Stimulated activated CD4-positive, alpha-beta T cell treated with anti-CD3 and anti-CD28 coated beads, Interleukin-12 subunit alpha, Interleukin-12 subunit beta, amount 100 ng/mL, for 4 hours (primary cell): ENCODE data around the gene CST9L.
"Not testable (repeated sequence)": the region's sequence is repeated elsewhere in the genome, so short reads cannot be mapped to it uniquely, and the experiment has no call there.

ENCODE experiments used
- DNase-seq: peaks from one replicate; pipeline ENCODE4 v3.0.0-alpha.2; 2020

Gene CST9L

GRCh38 chr20:23585808-23586734 is 17.8 kb upstream of the CST9L start:
- no peak for DNase-seq

GRCh38 chr20:23585449-23585807 is 17.1 kb upstream of the CST9L start:
- no peak for DNase-seq

GRCh38 chr20:23584434-23585199 is 16.3 kb upstream of the CST9L start:
- DNase-seq = no peak

GRCh38 chr20:23583526-23583925 is 15.2 kb upstream of the CST9L start:
- DNase-seq = no peak

GRCh38 chr20:23582293-23582692 is 14.0 kb upstream of the CST9L start:
- DNase-seq = no peak

DNA sequence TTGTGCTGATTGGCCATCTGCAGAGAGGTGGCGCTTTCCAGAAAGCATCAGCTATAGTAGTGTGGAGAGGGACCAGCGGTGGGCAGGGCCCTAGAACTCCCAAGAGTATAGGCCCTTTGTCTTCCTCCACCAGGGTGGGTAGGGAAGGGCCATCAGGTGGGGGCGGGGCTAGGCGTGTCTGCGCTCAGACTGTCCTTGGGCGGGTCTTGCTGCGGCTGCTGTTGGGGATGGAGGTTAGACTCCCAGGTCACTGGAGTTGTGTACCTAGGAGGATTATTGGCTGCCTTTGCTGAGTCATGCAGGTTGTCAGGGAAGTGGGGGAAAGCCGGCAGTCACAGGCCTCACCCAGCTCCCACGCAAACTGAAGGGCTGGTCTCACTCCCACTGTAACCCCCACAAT is 13.5 kb upstream of the CST9L start:
- not testable (repeated sequence) for DNase-seq

GRCh38 chr20:23574977-23575376 is 6.7 kb upstream of the CST9L start:
- DNase-seq = no peak

GRCh38 chr20:23570178-23570760 is 2.0 kb upstream of the CST9L start:
- DNase-seq = no peak

GRCh38 chr20:23569570-23569969 is 1.3 kb upstream of the CST9L start:
- DNase-seq = no peak

DNA sequence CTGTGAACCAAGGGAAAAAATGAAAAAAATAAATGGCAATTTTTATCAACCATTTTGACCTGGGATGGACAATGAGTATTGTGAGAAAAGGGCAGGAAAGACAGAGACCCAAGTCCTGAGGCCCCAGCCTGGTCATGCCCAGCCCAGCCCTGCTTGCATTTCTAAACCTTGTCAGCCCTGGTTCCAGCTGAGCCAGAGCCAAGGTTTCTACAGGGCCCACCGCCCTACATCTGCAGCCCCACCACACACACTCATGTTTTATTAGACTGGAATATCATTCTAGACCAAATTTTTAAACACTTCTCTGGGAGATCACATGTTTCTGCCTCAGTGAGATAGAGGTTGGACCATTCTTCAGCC is 667 bp upstream of the CST9L start:
- DNase-seq = no peak

DNA sequence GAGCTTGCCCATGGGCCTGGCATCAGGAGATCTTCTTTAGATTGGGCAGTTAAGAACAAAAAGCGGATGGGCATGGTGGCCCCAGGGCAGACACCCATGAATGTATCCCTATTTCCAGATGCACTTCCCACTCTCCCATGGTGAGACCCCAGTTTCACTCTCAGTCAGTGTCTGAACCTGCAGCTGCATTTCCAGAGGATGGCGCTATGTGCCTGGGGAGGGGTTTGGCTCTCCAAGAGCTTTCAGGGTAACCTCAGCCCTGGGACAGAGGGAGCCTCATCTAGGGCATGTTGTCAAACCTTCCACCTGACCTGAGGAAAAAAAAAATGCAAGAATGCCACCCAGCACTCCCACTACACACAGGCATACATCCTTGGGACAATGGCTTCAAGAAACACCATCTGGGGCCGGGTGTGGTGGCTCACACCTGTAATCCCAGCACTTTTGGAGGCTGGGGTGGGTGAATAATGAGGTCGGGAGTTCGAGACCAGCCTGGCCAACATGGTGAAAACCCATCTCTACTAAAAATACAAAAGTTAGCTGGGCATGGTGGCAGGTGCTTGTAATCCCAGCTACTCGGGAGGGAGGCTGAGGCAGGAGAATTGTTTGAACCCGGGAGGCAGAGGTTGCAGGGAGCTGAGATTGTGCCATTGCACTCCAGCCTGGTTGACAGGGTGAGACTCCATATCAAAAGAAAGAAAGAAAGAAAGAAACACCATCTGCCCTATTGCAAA is 1.9 kb downstream of the CST9L start:
- DNase-seq = no peak

DNA sequence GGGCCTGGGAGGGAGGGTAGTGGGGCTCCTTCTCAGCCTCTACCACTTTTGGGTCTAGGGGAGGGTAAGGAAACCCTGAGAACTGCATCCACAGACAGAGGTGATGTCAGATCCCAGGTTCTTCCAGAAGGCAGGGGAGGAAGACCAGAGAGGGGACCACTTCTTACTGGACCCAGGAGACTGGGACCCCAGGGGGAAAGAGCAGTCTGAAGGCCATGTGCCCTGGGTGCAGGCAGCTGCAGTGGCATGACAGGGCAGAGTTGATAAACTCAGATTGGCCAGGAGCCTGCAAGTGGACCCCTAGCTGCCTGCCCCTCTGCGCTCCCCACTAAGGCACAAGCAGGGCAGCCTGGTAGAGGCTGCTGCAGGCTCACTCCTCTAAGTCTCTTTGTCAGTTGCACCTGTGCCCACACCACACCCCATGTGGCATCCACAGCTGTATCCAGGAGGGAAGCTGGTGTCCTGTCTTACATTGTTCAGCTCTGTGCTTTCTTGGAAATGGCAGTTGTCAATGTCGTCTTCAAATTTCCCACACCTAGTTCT is 2.7 kb downstream of the CST9L start:
- no peak for DNase-seq

GRCh38 chr20:23564927-23565326 is 3.4 kb downstream of the CST9L start:
- DNase-seq = no peak

GRCh38 chr20:23562721-23563342 is 5.5 kb downstream of the CST9L start:
- no peak for DNase-seq

GRCh38 chr20:23554401-23554800 is 13.9 kb downstream of the CST9L start:
- DNase-seq = no peak

DNA sequence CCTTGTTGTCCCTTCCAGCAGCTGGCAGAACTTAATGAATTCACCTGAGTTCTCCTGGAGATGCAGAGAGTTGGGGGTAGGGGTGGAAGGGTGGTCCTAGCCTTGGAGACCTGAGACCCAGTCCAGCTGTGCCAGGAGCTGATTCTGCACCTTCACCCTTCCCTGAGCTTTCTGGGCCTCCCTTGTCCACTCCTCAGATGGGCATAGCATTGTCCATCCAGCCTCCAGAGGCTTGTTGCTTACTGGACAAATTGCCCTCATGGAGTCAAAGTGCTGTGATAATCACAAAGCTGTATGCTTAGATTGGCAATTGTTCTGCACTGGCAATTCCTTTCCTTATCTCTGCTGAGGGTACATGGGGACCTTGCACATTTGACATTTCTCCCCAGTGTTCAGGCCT is 16.5 kb downstream of the CST9L start:
- DNase-seq = no peak

DNA sequence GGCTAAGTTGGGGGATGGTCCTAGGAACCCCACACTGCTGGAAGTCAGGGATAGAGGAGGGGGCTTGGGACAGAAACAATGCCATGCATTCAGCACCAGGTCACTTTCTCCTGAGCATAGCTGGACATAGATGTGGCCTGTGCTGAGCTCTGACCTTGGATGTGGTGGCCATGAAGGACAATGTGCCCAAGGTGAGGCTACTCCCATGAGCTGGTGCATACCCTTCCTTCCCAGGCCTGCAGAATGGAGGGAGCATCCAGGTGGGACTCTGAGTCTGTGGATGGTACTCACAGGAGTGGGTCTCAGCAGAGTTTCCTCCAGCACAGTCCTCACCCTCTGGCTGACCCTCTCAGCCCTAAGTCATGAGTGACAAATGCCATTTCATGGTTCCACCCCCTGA is 16.9 kb downstream of the CST9L start:
- no peak for DNase-seq

GRCh38 chr20:23550227-23550626 is 18.1 kb downstream of the CST9L start:
- no peak for DNase-seq

DNA sequence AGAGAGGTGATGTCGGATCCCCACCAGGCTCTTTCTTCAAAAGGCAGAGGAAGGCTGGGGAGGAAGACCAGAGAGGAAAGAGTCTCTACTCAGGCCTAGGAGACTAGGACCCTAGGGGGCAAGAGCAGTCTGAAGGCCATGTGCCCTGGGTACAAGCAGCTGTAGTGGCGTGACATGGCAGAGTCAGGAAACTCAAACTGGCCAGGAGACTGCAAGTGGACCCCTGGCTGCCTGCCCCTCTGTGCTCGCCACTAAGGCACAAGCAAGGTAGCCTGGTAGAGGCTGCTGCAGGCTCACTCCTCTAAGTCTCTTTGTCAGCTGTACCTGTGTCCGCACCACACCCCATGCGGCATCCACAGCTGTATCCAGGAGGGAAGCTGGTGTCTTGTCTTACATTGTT is 19.9 kb downstream of the CST9L start:
- DNase-seq = no peak

GRCh38 chr20:23547613-23548012 is 20.7 kb downstream of the CST9L start:
- no peak for DNase-seq

DNA sequence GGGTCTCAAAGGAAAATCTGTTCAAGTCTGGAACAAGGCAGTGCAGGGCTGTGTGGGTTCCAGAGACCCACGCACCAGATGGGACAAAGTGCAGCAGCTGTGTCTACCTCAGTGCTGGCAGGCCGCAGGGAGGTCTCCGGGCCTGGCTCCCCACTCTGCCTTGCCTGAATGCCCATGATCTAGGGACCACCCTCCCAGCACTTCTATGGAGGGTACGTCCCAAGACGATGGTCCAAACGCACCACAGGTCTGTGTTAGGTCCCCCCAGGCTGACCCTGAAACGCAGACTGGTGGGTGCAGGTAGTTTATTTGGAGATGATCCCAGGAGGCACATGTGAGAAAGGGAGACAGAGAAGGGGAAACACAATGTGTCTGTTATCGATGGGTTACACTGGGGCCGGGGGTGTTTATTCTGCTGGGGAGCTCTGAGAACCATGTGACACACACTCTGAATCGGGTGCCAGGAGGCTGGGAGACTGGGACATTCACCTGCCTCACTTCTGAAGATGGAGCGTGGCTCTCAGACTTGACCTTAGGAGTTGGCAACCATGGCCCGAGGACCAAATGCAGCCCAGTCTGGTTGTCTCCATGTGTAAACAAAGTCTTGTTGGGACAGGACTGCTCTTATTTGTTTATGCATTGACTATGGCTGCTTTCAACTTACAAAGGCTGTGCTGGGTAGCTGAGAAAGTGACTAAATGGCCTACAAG is 21.7 kb downstream of the CST9L start:
- DNase-seq = no peak

DNA sequence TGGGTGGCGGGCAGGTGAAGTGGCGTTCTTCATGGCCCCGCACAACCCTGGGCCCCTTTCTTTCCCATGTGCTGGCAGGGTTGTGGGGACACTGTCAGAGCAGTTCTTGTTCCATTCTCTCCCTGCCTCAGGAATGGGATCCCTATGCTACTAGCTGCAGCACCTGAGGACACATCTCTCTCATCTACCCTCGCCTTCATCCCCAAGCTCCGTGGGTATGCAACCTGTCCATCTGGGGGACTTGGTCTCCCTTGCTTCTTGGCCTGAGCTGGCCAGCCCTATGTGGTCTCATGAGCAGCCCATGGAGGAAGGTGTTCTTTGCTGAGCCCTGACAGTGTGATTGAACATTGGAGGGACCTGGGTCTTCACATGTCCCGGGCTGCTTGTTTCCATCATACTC is 24.2 kb downstream of the CST9L start:
- DNase-seq = no peak
